ENCODE results near the gene PDE2A.
"Not testable (repeated sequence)": the region's sequence is repeated elsewhere in the genome, so short reads cannot be mapped to it uniquely, and the experiment has no call there.

Gene PDE2A

DNA sequence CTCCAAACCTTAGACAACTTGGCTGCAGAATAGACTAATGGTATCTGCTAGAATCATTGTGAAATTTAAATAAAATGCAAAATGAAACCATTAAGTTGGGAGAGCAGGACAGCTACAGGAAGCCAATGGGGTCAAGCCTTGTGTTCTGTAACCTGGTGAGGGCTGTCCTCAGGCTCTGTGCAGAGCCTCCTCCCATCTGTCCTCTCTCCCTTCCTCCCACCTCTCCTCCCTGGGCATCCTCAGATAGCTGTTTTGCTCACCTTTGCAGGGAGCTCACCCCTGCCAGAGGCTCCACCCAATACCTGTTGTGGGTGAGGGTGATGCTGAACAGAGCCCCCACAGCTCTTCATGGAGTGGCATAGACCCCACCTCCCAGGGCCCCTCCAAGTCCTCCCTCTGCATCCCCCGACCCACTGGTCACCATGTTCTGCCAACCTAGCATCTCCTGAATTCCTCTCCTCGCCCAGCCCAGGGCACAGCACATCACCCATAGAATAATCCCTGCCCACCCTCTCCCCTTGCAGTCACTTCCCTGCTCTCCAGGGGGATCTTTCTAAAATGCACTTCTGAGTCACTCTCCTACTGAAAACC is 100.3 kb downstream of the PDE2A start:
- DNase-seq = no peak

DNA sequence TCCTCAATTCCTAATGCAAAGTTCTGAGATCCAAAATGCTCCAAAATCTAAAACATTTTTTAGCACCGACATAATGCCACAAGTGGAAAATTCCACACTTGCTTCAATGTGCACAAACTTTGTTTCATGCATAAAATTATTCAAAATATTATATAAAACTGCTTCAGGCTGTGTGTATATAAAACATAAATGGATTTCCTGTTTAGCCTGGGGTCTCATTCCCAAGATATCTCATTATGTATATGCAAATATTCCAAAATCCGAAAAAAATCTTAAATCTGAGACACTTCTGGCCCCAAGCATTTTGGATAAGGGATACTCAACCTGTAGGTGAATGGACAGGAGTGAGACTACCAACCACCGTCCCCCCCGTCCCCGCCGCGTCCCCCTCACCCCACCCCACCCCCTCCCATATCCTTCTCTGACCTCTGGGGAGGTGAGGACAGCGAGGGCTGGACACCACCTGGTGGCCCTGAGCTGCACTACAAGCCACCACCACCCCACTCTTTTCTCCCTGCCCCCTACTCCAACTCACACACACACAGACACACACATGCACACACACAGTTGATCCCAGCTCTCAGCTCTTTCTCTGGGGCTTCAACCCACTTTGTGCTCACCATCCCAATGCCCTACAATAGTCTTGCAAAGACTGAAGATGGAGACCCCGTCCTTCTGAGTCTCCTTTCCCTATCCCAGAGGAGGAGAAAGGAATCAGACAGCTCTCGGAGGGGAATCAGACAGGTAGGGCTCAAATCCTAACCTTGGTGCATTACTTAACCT is 101.0 kb downstream of the PDE2A start:
- peak; percentile 34 for DNase-seq

DNA sequence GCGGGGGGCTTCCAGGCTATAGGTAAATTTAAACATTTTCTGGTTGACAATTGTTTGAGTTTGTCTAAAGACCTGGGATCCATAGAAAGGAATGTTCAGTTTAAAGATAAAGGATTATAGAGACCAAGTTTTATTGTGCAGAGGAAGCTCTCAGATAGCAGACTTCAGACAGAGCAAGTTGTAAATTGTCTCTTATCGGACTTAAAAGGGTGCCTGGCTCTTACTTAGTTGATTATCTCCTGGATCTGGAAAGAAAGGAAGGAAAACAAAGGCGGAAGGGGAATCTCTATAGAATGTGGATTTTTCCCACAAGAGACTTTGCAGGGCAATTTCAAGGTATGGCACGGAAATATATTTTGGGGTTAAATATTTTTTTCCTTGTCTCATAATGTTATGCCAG is 101.7 kb downstream of the PDE2A start:
- not testable (repeated sequence) for DNase-seq

DNA sequence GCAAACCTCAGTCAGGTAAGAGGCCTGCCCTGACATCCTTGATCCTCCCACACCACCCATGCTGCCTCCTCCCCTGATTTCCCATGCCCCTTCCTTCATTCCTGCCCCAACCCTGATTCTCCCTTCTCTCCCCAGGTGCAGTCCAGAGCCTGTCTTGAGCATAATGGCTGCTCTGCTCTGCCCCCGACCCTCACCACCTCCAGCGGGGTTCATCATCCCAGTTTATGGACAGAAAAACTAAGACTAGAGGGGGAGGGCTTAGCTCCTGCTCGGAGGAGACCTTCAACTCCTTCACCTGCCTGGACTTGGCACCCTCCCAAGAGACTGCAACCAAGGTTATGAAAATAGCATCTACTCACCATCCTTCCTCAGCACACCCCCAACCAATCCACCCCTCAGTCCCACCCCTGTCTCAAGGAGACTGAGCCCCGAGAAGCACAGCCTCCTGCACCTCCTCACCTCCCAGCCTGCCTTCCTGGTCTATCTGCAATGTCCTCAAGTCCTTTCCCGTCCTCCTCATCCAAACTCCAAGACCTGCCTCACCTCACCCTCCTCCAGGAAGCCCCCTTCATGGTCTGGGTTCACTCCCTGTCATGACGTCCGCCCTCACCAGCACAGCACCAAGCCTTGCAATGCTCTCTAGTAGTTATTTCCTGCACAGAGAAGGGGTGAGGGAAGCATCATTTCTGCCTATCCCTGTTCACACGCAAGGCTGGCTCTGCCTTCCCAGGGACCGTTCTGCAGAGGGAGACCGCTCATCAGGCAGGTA is 103.1 kb downstream of the PDE2A start:
- DNase-seq = no peak

DNA sequence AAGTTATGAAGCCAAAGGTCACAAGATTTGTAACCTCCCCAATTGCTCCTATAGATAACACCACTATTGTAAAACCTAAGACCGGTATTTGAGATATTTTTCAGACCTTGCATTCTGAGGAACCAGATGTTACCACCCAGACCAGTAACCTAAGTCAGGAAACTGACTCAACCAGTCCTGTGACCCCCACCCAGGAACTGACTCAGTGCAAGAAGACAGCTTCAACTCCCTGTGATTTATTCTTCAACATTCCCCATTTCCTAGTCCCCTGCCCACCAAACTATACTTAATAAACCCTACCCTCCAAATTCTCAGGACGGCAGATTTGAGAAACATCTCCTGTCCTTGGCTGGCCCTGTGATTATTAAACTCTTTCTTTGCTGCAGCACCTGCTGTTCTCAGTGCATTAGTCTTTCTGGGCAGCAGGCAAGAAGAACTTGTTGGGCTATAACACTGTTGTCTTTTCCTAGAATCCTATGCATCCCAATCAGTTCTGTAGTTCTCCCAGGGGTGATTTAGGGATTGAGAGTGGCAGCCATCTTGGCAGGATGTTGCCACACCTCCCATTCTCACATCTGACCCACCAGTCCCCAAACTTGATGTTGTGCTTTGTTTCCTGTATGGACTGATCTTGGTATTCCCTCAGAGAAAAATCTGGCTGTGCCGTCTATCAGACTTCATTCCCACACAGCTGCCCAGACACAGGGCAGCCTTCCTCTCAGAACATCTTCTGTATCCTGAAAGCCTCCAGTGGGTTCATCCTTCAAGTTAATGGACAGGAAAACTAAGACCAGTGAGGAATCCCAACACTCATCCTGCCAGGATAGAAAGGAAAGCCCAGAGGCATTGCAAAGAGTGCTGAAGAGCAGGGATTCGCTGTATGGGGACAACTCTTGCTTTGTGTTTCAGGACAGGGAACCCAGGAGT is 104.0 kb downstream of the PDE2A start:
- no peak for DNase-seq

DNA sequence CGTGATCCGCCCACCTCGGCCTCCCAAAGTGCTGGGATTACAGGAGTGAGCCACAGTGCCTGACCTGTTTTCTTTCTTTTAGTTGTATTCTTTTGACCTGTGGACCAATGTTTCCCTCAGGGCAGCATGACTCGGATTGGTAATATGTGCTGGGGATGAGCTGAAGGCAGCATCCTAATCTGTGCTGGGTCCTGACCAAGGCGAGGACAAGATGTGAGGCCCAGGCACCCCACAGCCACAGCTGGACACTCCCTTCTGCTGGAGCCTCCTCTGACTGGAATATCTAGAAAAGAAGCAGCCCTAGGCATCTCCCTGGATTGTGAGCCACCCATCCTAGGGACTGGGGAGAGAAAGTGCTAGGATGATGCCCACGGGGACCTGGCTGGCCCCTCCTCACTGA is 105.4 kb downstream of the PDE2A start:
- no peak for DNase-seq

DNA sequence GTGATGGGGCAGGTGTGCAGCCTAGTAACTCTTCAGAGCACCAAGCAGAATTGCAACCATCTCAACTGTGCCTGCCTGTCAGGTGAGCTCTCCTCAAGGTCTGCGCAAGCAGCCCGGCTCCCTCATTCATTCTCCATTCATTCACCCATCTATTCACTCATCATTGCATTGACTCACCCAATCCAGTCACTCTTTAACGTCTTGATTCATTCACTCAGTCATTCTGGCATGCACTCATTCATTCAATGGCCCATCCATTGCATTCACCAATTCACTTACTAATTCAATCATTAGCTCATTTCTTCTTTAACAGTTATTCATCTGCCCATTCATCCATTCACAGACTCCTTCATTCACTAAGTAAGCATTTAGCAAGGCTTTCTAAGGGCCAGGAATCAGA is 111.8 kb downstream of the PDE2A start:
- no peak for DNase-seq

DNA sequence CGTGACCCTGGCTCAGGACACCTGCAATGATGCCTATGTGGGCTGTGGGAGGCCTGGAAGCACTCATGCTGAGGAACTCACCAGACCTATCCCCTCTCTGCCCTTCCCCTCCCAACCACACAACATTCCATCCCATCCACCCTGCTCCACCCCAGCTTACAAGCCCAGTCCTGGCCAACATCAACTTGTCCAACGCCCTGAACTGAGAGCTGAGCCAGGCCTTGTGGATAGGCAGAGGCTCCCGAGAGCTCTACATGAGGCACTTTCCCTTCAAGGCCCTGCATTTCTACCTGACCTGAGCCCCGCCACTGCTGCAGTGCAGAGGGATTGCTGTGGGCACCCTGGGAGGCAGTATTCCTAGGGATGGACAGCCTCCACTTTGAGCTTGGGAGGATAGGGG is 112.4 kb downstream of the PDE2A start:
- DNase-seq = no peak

DNA sequence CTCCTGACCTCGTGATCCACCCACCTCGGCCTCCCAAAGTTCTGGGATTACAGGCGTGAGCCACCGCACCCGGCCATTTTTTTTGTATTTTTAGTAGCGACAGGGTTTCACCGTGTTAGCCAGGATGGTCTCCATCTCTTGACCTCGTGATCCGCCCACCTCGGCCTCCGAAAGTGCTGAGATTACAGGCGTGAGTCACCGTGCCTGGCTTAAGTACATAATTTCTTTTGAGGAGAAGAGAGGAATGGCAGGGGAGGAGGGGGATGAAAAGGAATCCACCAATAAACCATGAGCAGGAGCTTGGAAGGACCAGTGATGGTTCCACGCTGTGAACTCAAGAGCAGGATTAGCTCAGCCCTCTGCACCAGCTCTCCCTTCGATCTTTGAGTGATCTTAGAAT is 113.4 kb downstream of the PDE2A start:
- not testable (repeated sequence) for DNase-seq

DNA sequence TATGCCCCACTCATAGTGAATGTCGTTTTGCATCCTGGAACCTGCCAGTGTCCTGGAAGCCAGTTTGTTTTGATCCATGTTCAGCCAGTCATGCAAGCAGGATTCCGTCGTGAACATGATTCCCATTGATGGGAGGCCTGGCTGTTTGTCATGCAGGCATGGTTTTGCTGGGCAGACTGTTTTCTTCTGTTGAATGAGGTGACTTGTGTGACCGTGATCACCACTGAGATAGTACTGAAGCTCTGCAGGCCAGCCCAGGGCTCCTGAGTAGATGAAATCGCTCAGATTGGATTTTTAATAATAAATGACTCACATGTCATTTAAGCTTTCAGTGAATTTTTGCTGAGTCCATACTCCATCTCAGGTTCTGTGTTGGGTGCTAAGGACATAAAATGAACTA is 117.8 kb downstream of the PDE2A start:
- no peak for DNase-seq

DNA sequence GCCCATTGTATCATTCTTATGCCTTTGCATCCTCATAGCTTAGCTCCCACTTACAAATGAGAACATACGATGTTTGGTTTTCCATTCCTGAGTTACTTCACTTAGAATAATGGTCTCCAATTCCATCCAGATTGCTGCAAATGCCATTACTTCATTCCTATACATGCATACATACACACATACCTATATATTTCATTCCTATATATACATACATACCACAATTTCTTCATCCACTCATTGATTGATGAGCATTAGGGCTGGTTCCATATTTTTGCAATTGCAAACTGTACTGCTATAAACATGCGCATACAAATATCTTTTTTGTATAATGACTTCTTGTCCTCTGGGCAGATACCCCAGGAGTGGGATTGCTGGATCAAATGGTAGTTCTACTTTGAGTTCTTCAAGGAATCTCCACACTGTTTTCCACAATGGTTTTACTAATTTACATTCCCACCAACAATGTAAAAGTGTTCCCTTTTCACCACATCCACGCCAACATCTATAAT is 119.2 kb downstream of the PDE2A start:
- not testable (repeated sequence) for DNase-seq

DNA sequence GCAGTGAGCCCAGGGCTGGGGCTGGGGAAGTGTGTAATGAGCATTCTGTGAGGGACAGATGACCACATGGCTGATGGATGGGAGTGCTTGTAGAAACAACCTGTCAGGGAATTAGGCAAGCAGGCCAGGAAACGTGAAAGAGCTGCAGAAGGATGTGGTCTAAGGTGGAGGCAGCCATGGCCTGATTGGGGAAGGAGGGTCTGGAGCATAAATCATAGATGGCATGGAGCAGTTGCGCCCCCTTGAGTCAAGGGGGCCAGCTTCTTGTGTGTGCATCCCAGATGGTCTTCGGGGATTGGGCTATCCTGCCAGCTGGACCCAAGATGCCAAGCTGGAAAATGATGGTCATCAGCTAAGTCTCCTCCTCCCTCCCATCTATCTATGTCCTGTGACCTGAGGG is 120.5 kb downstream of the PDE2A start:
- peak; percentile 44 for DNase-seq

DNA sequence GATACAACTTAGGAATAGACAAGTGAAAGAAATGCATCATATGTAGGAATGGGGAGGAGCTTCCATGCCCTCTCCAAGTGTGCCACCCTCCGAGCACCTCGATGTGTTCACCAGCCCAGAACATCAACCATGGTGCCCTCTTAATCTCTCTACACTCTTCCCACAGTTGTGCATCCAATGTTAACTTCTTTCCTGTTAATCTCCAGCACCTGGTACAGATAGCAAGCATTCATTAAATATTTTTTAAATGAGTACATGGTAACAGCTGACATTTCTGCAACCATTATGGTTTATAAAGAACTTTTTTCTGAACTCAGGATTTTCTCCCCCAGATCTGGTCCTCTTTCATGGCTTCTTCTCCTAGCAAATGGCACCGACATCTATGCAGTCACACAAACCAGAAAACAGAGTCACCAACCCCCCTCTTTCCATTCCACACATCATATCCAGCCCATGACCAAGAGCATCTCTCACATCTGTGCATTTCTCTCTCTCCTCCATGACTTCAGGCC is 121.8 kb downstream of the PDE2A start:
- no peak for DNase-seq

DNA sequence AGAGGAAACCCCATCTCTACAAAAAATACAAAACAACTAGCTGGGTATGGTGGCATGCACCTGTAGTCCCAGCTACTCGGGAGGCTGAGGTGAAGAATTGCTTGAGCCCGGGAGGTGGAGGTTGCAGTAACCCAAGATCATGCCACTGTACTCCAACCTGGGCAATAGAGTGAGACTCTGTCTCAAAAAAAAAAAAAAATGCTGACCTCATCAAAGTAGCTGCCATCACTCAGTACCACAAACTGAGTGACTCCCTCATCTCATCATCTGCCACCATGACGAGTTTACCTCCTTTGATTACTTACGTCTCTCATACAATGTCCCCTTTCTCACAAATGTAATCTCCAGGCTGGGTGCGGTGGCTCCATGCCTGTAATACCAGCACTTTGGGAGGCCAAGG is 122.7 kb downstream of the PDE2A start:
- no peak for DNase-seq

DNA sequence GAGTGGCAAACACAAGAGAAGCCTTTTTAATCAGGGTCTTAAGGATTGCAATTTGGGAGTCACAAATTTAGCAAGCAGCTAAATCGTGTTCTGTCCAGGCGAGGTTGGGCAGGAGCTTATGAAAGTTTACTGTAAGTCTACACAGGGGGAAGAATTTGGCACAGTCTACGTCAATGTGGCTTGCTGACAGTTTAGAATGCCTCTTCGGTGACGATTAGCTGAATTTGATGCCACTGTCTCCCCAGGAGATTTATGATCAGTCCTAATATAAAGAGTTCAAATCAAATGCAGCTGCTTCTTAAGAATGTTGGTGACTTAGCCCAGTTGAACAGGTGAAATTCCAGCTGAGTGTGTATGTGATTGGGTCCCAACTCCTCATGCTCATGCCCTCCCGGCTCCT is 125.8 kb downstream of the PDE2A start:
- no peak for DNase-seq

DNA sequence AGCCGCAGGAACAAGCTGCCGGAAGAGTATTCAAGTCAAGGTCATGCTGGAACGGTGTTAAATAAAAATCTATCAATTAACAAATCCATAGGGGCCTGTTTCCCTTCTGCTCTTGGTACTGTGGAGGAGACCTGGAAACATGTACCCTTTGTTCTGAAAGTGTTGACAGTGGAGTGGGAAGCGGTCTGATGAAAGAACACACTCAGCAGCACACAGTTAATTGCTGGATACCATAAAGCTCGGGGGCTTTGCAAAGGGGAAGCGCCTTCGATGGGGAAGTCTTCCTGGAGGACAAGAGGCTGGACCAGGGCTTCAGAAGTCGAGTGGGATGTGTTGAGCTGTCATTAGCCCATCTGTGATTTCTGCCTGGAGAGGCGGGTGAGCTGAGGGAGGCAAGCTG is 127.4 kb downstream of the PDE2A start:
- DNase-seq = no peak

DNA sequence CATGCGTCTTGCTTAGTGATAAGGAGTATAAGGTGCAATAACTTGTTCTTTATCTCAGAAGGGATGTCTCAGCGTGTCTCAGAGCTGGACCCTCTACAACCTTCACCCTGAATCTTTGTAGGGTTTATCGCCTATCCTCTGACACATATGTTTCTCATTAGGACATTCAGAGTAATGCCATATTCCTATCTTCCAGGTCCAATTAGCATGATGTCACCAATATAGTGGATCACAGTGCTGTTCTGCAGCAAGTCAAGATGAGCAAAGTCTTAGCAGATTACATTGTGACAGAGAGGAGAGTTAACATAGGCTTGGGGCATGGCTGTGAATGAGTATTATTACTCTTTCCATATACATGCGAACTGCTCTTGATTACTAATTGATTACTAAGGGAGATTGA is 129.6 kb downstream of the PDE2A start:
- DNase-seq = no peak

DNA sequence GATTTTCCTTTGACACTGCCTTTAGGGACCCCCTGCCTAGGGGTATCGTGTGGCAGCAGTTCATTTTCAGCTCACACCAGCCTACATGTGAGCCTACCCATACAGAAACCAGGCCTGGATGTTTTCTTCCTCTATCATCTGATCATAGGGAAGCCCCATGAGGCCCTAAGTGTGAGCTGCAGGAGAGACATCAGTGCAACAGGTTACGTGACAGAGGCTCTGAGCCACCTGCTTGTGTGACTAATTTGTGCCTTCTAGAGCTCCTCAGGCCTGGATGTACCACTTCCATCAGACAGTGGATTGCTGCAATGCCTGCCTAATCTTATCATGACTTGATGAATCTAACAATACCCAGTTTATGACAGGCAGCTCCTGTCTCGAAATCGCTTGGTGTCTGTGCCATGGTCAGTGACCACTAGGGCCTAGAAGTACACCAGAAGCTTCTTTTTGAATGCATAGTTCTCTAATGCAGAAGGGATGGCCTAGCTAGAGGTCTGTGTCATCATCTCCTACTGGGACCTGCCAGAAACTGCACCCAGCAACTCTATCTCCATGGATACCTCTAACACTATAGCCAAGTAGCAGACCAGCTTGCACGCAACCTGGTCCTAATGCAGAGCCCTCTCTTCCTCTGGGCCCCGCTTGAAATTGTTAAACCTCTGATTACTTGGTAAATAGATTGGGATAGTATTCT is 130.2 kb downstream of the PDE2A start:
- DNase-seq = no peak

DNA sequence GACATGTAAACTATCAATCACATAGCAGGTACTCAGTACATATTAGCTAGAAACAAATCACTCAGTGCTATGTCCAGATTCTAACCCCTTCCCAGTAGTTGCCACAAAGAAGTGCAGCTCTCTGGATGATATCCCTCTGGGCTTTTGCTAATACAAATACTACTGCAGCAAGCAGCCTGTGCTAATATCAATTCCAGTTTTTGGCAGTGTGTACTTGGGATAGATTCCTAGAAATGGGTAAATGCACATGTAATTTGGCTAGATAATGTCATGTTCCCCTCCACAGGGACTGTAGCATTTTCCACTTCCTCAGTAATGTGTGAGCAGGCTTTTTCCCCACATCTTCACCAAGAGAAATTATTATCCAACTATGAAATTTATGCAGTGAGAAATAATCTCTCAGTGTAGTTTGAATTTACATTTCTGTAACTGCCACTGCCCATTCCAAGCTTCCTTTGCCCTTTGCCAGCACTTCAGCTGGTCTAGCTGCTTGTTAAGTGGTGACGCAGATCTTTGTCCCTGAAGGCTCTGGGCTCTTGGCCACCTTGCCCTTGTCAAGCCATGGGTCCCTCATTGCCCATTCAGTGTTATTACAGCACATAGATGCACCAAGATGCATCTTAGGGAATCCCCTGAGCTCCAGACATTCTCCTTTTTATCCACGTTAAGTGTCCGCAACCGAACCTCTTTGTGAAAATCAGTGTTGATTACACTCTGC is 132.8 kb downstream of the PDE2A start:
- DNase-seq = no peak

DNA sequence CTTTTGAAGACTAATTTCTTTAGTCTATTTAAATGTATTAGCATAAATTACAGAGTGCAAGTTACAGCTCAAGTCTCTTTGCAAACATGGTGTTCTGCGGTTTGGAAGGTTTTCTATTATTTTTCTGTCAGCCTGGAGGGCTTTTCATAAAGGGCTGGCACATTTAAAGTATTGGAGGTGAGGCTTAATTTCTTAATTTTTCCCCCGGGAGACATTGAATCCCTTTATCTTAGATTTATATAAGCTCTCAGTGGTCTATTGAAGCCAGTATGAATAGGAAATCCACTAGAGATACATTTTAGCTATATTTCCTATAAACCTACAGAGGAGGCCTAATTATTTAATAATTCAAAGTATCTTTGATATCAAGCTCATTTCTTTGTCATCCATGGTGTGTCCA is 137.2 kb downstream of the PDE2A start:
- no peak for DNase-seq

DNA sequence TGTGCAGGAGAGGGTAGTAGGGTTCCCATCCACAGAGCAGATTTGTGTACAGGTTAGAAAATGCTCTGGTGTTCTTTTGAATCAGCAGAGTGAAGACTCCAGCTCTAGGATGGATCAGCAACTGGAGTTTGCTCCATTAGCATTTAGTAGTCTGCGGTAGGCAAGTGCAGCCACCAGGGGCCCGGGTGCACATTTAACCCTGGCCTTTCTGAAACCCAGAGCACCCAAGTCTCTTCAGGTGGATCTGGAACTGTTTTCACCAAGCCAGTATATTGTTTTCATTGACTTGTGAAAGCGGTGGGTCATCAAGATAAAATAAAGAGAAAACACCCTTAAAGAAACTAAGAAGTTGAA is 139.1 kb downstream of the PDE2A start:
- DNase-seq = no peak
